ENCODE measurements around the gene CACNA1G.

GRCh38 chr17:50559674-50560184 lies 786 bp upstream of the CACNA1G start:
- TF ChIP-seq, protein P1, sequence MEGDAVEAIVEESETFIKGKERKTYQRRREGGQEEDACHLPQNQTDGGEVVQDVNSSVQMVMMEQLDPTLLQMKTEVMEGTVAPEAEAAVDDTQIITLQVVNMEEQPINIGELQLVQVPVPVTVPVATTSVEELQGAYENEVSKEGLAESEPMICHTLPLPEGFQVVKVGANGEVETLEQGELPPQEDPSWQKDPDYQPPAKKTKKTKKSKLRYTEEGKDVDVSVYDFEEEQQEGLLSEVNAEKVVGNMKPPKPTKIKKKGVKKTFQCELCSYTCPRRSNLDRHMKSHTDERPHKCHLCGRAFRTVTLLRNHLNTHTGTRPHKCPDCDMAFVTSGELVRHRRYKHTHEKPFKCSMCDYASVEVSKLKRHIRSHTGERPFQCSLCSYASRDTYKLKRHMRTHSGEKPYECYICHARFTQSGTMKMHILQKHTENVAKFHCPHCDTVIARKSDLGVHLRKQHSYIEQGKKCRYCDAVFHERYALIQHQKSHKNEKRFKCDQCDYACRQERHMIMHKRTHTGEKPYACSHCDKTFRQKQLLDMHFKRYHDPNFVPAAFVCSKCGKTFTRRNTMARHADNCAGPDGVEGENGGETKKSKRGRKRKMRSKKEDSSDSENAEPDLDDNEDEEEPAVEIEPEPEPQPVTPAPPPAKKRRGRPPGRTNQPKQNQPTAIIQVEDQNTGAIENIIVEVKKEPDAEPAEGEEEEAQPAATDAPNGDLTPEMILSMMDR (IDR thresholded peaks at IDR 0.05; ENCODE audit: low read depth, low read length, poor library complexity, severe bottlenecking), result no peak
- no peak for TF ChIP-seq EZH2phosphoT487 (IDR thresholded peaks at IDR 0.05; ENCODE audit: borderline replicate concordance, low read length)
